H1 (cell line): ENCODE results near the gene MIER2. TPM values are rescaled to one million over a fixed set of nuclear protein-coding genes. Genes with fewer than 3 reads are reported as not detected.

Experiments
- CTCF ChIA-PET: fragments of 300-600 bp; sonication (Branson Sonifier 250); formaldehyde crosslinking; loops from one replicate; lab custom pipeline; 2021; ENCODE audit not compliant: partially characterized antibody; lab: Charles Lee
- POLR2A ChIA-PET: fragments of 300-600 bp; sonication (Branson Sonifier 250); formaldehyde crosslinking; loops from one replicate; lab custom pipeline; 2021; ENCODE audit warnings: inconsistent platforms; ENCODE audit not compliant: partially characterized antibody; lab: Charles Lee
- DNase-seq, 2 experiments: peaks; one replicate each; pipeline versions ENCODE4 v3.0.0 to v3.0.0-alpha.2; 2010 to 2022; ENCODE audit warnings: low spot score in 2 of 2, low read depth in 1 of 2, mixed read lengths in 1 of 2
- FAIRE-seq: peaks from 2 replicates; lab custom pipeline; 2011; peaks lifted over from hg19 to GRCh38; lab: Jason Lieb, UNC
- H2AFZ ChIP-seq: 2 replicates; pipeline ENCODE4 v1.8.1; 2012; ENCODE audit warnings: low read length, inconsistent platforms
- H2AK5ac ChIP-seq: 2 replicates; pipeline ENCODE4 v1.6.1; 2013; ENCODE audit warnings: low read depth, low read length
- H2BK120ac ChIP-seq: replicated peaks from 2 replicates; pipeline ENCODE3; 2013; ENCODE audit warnings: low read depth, low read length, inconsistent platforms
- H2BK12ac ChIP-seq: 2 replicates; pipeline ENCODE4 v1.6.1; 2013; ENCODE audit warnings: low read depth, low read length
- H2BK15ac ChIP-seq: 2 replicates; pipeline ENCODE4 v1.6.1; 2013; ENCODE audit warnings: low read length
- H2BK20ac ChIP-seq: 2 replicates; pipeline ENCODE4 v1.6.1; 2013; ENCODE audit warnings: low read length
- H2BK5ac ChIP-seq: 2 replicates; pipeline ENCODE4 v1.6.1; 2013; ENCODE audit warnings: low read depth, low read length
- H3K14ac ChIP-seq: 2 replicates; pipeline ENCODE4 v1.6.1; 2013; ENCODE audit warnings: inconsistent platforms; ENCODE audit not compliant: insufficient read length
- H3K18ac ChIP-seq: 2 replicates; pipeline ENCODE4 v1.6.1; 2013; ENCODE audit warnings: low read length; ENCODE audit errors: extremely low read depth
- H3K23ac ChIP-seq: 2 replicates; pipeline ENCODE4 v1.6.1; 2013; ENCODE audit warnings: inconsistent platforms; ENCODE audit not compliant: insufficient read length
- H3K23me2 ChIP-seq: 2 replicates; pipeline ENCODE4 v1.6.1; 2013; ENCODE audit warnings: low read depth, low read length
- H3K27ac ChIP-seq: 2 replicates; pipeline ENCODE4 v1.6.1; 2011; ENCODE audit warnings: low read depth, low read length, inconsistent platforms
- H3K27me3 ChIP-seq, 4 experiments: replicated peaks in 1 of 4; 1 replicate in 1 of 4; 2 replicates in 3 of 4; pipeline versions ENCODE4 v1.6.1 to v1.8.1; 2011 to 2013; ENCODE audit warnings: low read length in 3 of 4, mild to moderate bottlenecking in 3 of 4, inconsistent platforms in 2 of 4, mixed read lengths in 2 of 4, moderate library complexity in 1 of 4; ENCODE audit not compliant: control insufficient read depth in 3 of 4, insufficient read depth in 3 of 4; ENCODE audit errors: extremely low read depth in 1 of 4
- H3K36me3 ChIP-seq, 4 experiments: 2 replicates each; pipeline versions ENCODE4 v1.6.1 to v1.8.1; 2011 to 2013; ENCODE audit warnings: mild to moderate bottlenecking in 4 of 4, low read length in 3 of 4, moderate library complexity in 2 of 4, control low read depth in 1 of 4, inconsistent platforms in 1 of 4; ENCODE audit not compliant: insufficient read depth in 4 of 4, control insufficient read depth in 2 of 4
- H3K4ac ChIP-seq: replicated peaks from 2 replicates; pipeline ENCODE3; 2013; ENCODE audit warnings: low read length, low read depth, mixed read lengths, inconsistent platforms; ENCODE audit not compliant: insufficient read length
- H3K4me1 ChIP-seq, 4 experiments: replicated peaks in 1 of 4; 1 replicate in 1 of 4; 2 replicates in 3 of 4; pipeline versions ENCODE4 v1.6.1 to v1.8.1; 2011 to 2013; ENCODE audit warnings: low read length in 3 of 4, inconsistent platforms in 2 of 4, mixed read lengths in 1 of 4; ENCODE audit not compliant: insufficient read depth in 4 of 4, control insufficient read depth in 3 of 4
- H3K4me2 ChIP-seq, 2 experiments: 2 replicates each; pipeline versions ENCODE4 v1.6.1 to v1.8.1; 2011 to 2013; ENCODE audit warnings: low read depth in 2 of 2, low read length in 2 of 2, control low read depth in 1 of 2, inconsistent platforms in 1 of 2, mild to moderate bottlenecking in 1 of 2; ENCODE audit not compliant: insufficient read depth in 1 of 2
- H3K4me3 ChIP-seq, 4 experiments: fragments of 200-600, 300-600 bp in 1 of 4; sonication (generic), shearing (Covaris generic), sonication (Bioruptor Twin) in 1 of 4; 2 replicates each; pipeline versions ENCODE4 v1.5.1 to v1.8.1; 2011 to 2016; ENCODE audit warnings: low read length in 4 of 4, low read depth in 3 of 4, control low read depth in 2 of 4, inconsistent platforms in 2 of 4, mild to moderate bottlenecking in 2 of 4, mixed read lengths in 1 of 4, moderate library complexity in 1 of 4; ENCODE audit not compliant: insufficient read depth in 2 of 4; ENCODE audit errors: extremely low read depth in 1 of 4
- H3K56ac ChIP-seq: replicated peaks from 2 replicates; pipeline ENCODE3; 2013; ENCODE audit warnings: low read depth, mild to moderate bottlenecking, mixed read lengths, low read length, inconsistent platforms; ENCODE audit not compliant: insufficient read length
- H3K79me1 ChIP-seq: 2 replicates; pipeline ENCODE4 v1.6.1; 2013; ENCODE audit warnings: low read depth, low read length, control low read depth
- H3K79me2 ChIP-seq, 2 experiments: 2 replicates each; pipeline versions ENCODE4 v1.6.1 to v1.8.1; 2012 to 2013; ENCODE audit warnings: low read length in 2 of 2, mild to moderate bottlenecking in 2 of 2, inconsistent platforms in 1 of 2; ENCODE audit not compliant: insufficient read depth in 2 of 2, control insufficient read depth in 1 of 2
- H3K9ac ChIP-seq, 4 experiments: replicated peaks in 1 of 4; 1 replicate in 1 of 4; 2 replicates in 3 of 4; pipeline versions ENCODE4 v1.6.1 to v1.8.1; 2011 to 2013; ENCODE audit warnings: low read depth in 3 of 4, low read length in 3 of 4, control low read depth in 2 of 4, mild to moderate bottlenecking in 2 of 4, moderate library complexity in 2 of 4, inconsistent platforms in 1 of 4; ENCODE audit errors: extremely low read depth in 1 of 4
- H3K9me3 ChIP-seq, 2 experiments: 2 replicates each; pipeline versions ENCODE4 v1.6.1 to v1.8.1; 2012 to 2013; ENCODE audit warnings: mild to moderate bottlenecking in 2 of 2, moderate library complexity in 2 of 2, control low read depth in 1 of 2, inconsistent platforms in 1 of 2, low read depth in 1 of 2, low read length in 1 of 2, mixed read lengths in 1 of 2; ENCODE audit not compliant: insufficient read depth in 2 of 2
- H4K20me1 ChIP-seq, 2 experiments: replicated peaks in 1 of 2; 2 replicates each; pipeline versions ENCODE3 to v1.8.1; 2011 to 2013; ENCODE audit warnings: inconsistent platforms in 2 of 2, low read length in 2 of 2, mild to moderate bottlenecking in 1 of 2; ENCODE audit not compliant: insufficient read depth in 2 of 2, control insufficient read depth in 1 of 2
- H4K5ac ChIP-seq: 2 replicates; pipeline ENCODE4 v1.6.1; 2013; ENCODE audit warnings: low read length, low read depth, mixed read lengths, inconsistent platforms; ENCODE audit not compliant: insufficient read length
- H4K8ac ChIP-seq: 2 replicates; pipeline ENCODE4 v1.8.0; 2013; ENCODE audit warnings: mild to moderate bottlenecking, moderate library complexity, low read length, inconsistent platforms; ENCODE audit not compliant: insufficient read depth; ENCODE audit errors: extremely low read depth
- H4K91ac ChIP-seq: replicated peaks from 2 replicates; pipeline ENCODE3; 2013; ENCODE audit warnings: low read length, mixed read lengths, inconsistent platforms; ENCODE audit not compliant: insufficient read length
- CBX8 ChIP-seq: fragments of 300-800, 300-1000 bp; sonication (generic); IDR thresholded peaks from 2 replicates; pipeline ENCODE4 v1.7.1; 2016; ENCODE audit warnings: low read depth, low read length, borderline replicate concordance
- CEBPB ChIP-seq: IDR thresholded peaks from 2 replicates; pipeline ENCODE4 v1.6.1; 2012; ENCODE audit warnings: low read depth, low read length
- CHD1 ChIP-seq: IDR thresholded peaks from 2 replicates; pipeline ENCODE4 v1.6.1; 2012; ENCODE audit warnings: low read depth, low read length, improper control_type of control experiment
- E2F6 ChIP-seq: IDR thresholded peaks from 2 replicates; pipeline ENCODE4 v1.6.1; 2012; ENCODE audit warnings: inconsistent platforms
- GABPA ChIP-seq: IDR thresholded peaks from 2 replicates; pipeline ENCODE4 v1.6.1; 2011; ENCODE audit warnings: mild to moderate bottlenecking, low read length, moderate library complexity, borderline replicate concordance; ENCODE audit not compliant: insufficient read depth
- JUN ChIP-seq: IDR thresholded peaks from 2 replicates; pipeline ENCODE4 v1.6.1; 2011; ENCODE audit warnings: low read depth, mild to moderate bottlenecking, improper control_type of control experiment, low read length
- POLR2A ChIP-seq, 2 experiments: IDR thresholded peaks; 1 replicate in 1 of 2; 2 replicates in 1 of 2; pipeline ENCODE4 v1.6.1; 2011; ENCODE audit warnings: low read depth in 2 of 2, low read length in 2 of 2, mild to moderate bottlenecking in 2 of 2; ENCODE audit errors: control extremely low read depth in 1 of 2
- POLR2AphosphoS5 ChIP-seq: IDR thresholded peaks from 2 replicates; pipeline ENCODE4 v1.6.1; 2011; ENCODE audit warnings: low read depth, low read length
- POU5F1 ChIP-seq: IDR thresholded peaks from 2 replicates; pipeline ENCODE4 v1.6.1; 2011; ENCODE audit warnings: low read depth, mild to moderate bottlenecking, low read length, moderate library complexity
- RFX5 ChIP-seq: IDR thresholded peaks from 2 replicates; pipeline ENCODE4 v1.6.1; 2011; ENCODE audit warnings: low read depth, low read length, improper control_type of control experiment, borderline replicate concordance
- SIN3A ChIP-seq, 2 experiments: IDR thresholded peaks in 1 of 2; conservative IDR thresholded peaks in 1 of 2; 2 replicates each; pipeline ENCODE4 v1.6.1; 2011 to 2012; ENCODE audit warnings: low read length in 2 of 2, improper control_type of control experiment in 1 of 2, low read depth in 1 of 2, mild to moderate bottlenecking in 1 of 2
- SIRT6 ChIP-seq: IDR thresholded peaks from one replicate; pipeline ENCODE4 v1.7.1; 2012; ENCODE audit warnings: low read length, inconsistent platforms
- SIX5 ChIP-seq: IDR thresholded peaks from 2 replicates; pipeline ENCODE4 v1.6.1; 2011; ENCODE audit warnings: mild to moderate bottlenecking, low read depth, low read length
- TAF1 ChIP-seq: IDR thresholded peaks from 2 replicates; pipeline ENCODE4 v1.6.1; 2011; ENCODE audit warnings: mild to moderate bottlenecking, low read depth, low read length
- TEAD4 ChIP-seq: IDR thresholded peaks from 2 replicates; pipeline ENCODE4 v1.6.1; 2012; ENCODE audit warnings: low read depth, low read length, inconsistent platforms, mixed read lengths
- WGBS, 2 experiments: shearing (Covaris generic) in 1 of 2; methylation state at CpG; one replicate each; pipeline versions ENCODE4 v1.1.6 to v1.1.7; 2013 to 2015; ENCODE audit warnings: low lambda C conversion rate in 2 of 2, mixed read lengths in 2 of 2, inconsistent platforms in 1 of 2, low coverage in 1 of 2, missing lambda C conversion rate in 1 of 2; ENCODE audit not compliant: insufficient replicate concordance in 2 of 2, insufficient coverage in 1 of 2, insufficient read length in 1 of 2; ENCODE audit errors: extremely low coverage in 1 of 2, missing lambda C conversion rate in 1 of 2; 5-methylcytosine and 5-hydroxymethylcytosine counted together
- polyA plus RNA-seq, 7 experiments: library from polyadenylated mRNA; depleted of rRNA in 3 of 7; stranded (reverse) in 5 of 7; unstranded in 2 of 7; fragments of >200 nt in 5 of 7; fragments of 200-250 nt in 2 of 7; gene quantifications; 1 replicate in 5 of 7; 2 replicates in 1 of 7; 4 replicates in 1 of 7; pipeline versions ENCODE4 v1.2.1 to v1.2.3, GENCODE V29; 2011 to 2013; ENCODE audit warnings: missing spikeins in 2 of 7, mixed read lengths in 2 of 7
- total RNA-seq: library from RNA; stranded (reverse); fragmentation: NEBNext Ultra II Directional; extraction: Animal tissue kit (Norgen Biotek cat#: 25700); gene quantifications from 2 replicates; pipeline ENCODE4 v1.2.1, GENCODE V29; 2021

Gene MIER2
- total and polyA plus RNA-seq, 2 of the 8 experiments (the other 6 are each of a cell fraction or from before 2014, with no cell fraction given) = 30.3 to 48.3 TPM

- no peak overlapping the region for H2AFZ ChIP-seq
- no peak overlapping the region for H3K23ac ChIP-seq
- H4K8ac ChIP-seq = peak overlapping the region; percentile 73
- no peak overlapping the region for H2BK120ac ChIP-seq
- H3K79me2 ChIP-seq = no peaks in the 10 kb centered on the region
- H2BK5ac ChIP-seq = peak overlapping the region; percentile 24; the same call in 1 of the 2 replicates
- 0 out of 2 replicates have a peak overlapping the region, but pooled peaks have one; percentile 86 for H2BK20ac ChIP-seq
- peak overlapping the region; percentile 81; the same call in 1 of the 2 replicates for H2BK15ac ChIP-seq
- DNase-seq = no peak
- no peaks in the 10 kb centered on the region for H3K36me3 ChIP-seq
- H3K27ac ChIP-seq = no peak overlapping the region
- H3K4ac ChIP-seq = no peak overlapping the region
- H3K4me3 ChIP-seq = no peak overlapping the region
- no peak overlapping the region for H4K5ac ChIP-seq
- no peak overlapping the region for H3K14ac ChIP-seq
- H3K56ac ChIP-seq = no peak overlapping the region
- H4K91ac ChIP-seq = no peak overlapping the region
- no peak for FAIRE-seq
- H2AK5ac ChIP-seq = peak overlapping the region; percentile 90
- H3K23me2 ChIP-seq = peaks cover 13% of the 10 kb centered on the region
- peaks cover 7 to 8% of the 10 kb centered on the region in 2 experiments; a peak in 3 of 4 replicates for H3K9me3 ChIP-seq
- no peak overlapping the region; the same call in 1 of the 2 replicates for H3K18ac ChIP-seq
- ChIA-PET CTCF (interaction anchor here (1.2 to 2.4 kb wide), 6 partner anchors 9 to 121 kb away, joined by 3 to 6 read pairs (median 5); partner anchors contain the start of gene C2CD4C), POLR2A (no interaction called here)
- H3K4me1 ChIP-seq = peaks cover 0 to 11% (median 3%) of the 10 kb centered on the region in 4 experiments; a peak in 5 of 7 replicates
- H3K79me1 ChIP-seq = no peaks in the 10 kb centered on the region
- H2BK12ac ChIP-seq = 0 out of 2 replicates have a peak overlapping the region, but pooled peaks have one; percentile 75
- no peak overlapping the region for H3K4me2 ChIP-seq
- no peaks in the 10 kb centered on the region for H3K27me3 ChIP-seq
- 90% methylated on average over 12 of the region's 12 CpGs; no CpG with 5 or more reads in 1 of the 2 experiments for WGBS, 2 experiments
- H3K9ac ChIP-seq = no peak overlapping the region
- peaks cover 0 to 3% of the 10 kb centered on the region in 2 experiments for H4K20me1 ChIP-seq
- no peak for TF ChIP-seq POLR2A (IDR thresholded peaks at IDR 0.05; ENCODE audit: control extremely low read depth in 1 of 2, low read depth in 2 of 2, low read length in 2 of 2)
- no peak for TF ChIP-seq GABPA
- TF ChIP-seq CBX8 = no peak
- no peak for TF ChIP-seq RFX5
- TF ChIP-seq E2F6 = no peak
- TF ChIP-seq TEAD4 = no peak
- TF ChIP-seq SIRT6 = no peak
- no peak for TF ChIP-seq POU5F1
- no peak for TF ChIP-seq TAF1
- TF ChIP-seq CHD1 = no peak
- TF ChIP-seq CEBPB = no peak
- TF ChIP-seq JUN = no peak
- TF ChIP-seq SIX5 = no peak
- TF ChIP-seq SIN3A (conservative IDR thresholded peaks at IDR 0.05 in 1 of 2, IDR thresholded peaks at IDR 0.05 in 1 of 2; ENCODE audit: low read depth in 1 of 2, low read length in 2 of 2) = no peak
- no peak for TF ChIP-seq POLR2AphosphoS5
Measured at GRCh38 chr19:389935-390289, 45.3 kb upstream of the MIER2 start.
